CD4-positive, alpha-beta T cell treated with Interleukin-4 for 1 hour (primary cell): ENCODE measurements around the gene FASN.
A peak's percentile ranks its signal among the peaks of the same experiment; 100 is the strongest.

Experiments used
- DNase-seq, 2 donors: peaks; one replicate each; pipeline ENCODE4 v3.0.0-alpha.2; 2020 to 2022

Gene FASN

GRCh38 chr17:82072827-82073226, 25.2 kb downstream of the FASN start:
- DNase-seq, result no peak

GRCh38 chr17:82070611-82071010, 27.4 kb downstream of the FASN start:
- no peak for DNase-seq

- peak; percentile 64 to 75 for DNase-seq
Observed at GRCh38 chr17:82065638-82066303, 32.3 kb downstream of the FASN start, which contains the start of gene DUS1L. Gene DUS1L (minus strand): TSS chr17:82065804. CDS start chr17:82065059, 745 bp downstream.

GRCh38 chr17:82065193-82065637, 32.8 kb downstream of the FASN start:
- DNase-seq, result no peak

GRCh38 chr17:82064433-82065192, 33.4 kb downstream of the FASN start:
- no peak for DNase-seq

- no peak for DNase-seq
Observed at GRCh38 chr17:82063424-82064415, 34.3 kb downstream of the FASN start.

GRCh38 chr17:82062984-82063368, 35.1 kb downstream of the FASN start:
- DNase-seq, result no peak

- no peak for DNase-seq
Observed at GRCh38 chr17:82062076-82062983, 35.7 kb downstream of the FASN start.

GRCh38 chr17:82061047-82061925, 36.8 kb downstream of the FASN start:
- no peak for DNase-seq

GRCh38 chr17:82060614-82061013, 37.4 kb downstream of the FASN start:
- DNase-seq, result no peak

GRCh38 chr17:82060001-82060380, 38.0 kb downstream of the FASN start:
- no peak for DNase-seq

- DNase-seq, result no peak
Observed at GRCh38 chr17:82059272-82060000, 38.6 kb downstream of the FASN start.

GRCh38 chr17:82058855-82059249, 39.2 kb downstream of the FASN start:
- no peak for DNase-seq

GRCh38 chr17:82058230-82058854, 39.7 kb downstream of the FASN start:
- DNase-seq, result no peak

GRCh38 chr17:82056729-82057621, 41.1 kb downstream of the FASN start:
- no peak for DNase-seq

GRCh38 chr17:82055965-82056728, 41.9 kb downstream of the FASN start:
- no peak for DNase-seq

- no peak for DNase-seq
Observed at GRCh38 chr17:82055023-82055964, 42.7 kb downstream of the FASN start.
